Right lung (tissue), 5 donors: Measurements from ENCODE around the gene DNAJC24. TPM values are rescaled to one million over a fixed set of nuclear protein-coding genes. Genes with fewer than 3 reads are reported as not detected.

Source experiments
- DNase-seq, 2 donors: peaks; one replicate each; pipeline ENCODE4 v3.0.0-alpha.2; 2013
- polyA plus RNA-seq, 5 donors: library from polyadenylated mRNA; unstranded; fragments of 120-200 nt; gene quantifications; one replicate each; pipeline versions ENCODE4 v1.2.1 to v1.2.3, GENCODE V29; 2013; ENCODE audit warnings: inconsistent platforms in 1 of 5, low replicate concordance in 1 of 5; ENCODE audit not compliant: insufficient read length in 5 of 5, insufficient read depth in 1 of 5

The DNAJC24 gene
- polyA plus RNA-seq, 5 donors, result 19.2 to 34.7 (median 28.3) TPM

GRCh38 chr11:31480930-31481329 lies 111.3 kb downstream of the DNAJC24 start:
- no peak for DNase-seq

Other genes starting within 250 kb of the DNAJC24 start
- gene DCDC1, start 121 bp upstream of the DNAJC24 start, polyA plus RNA-seq, result 1 to 10 TPM; 1.7 to 3.2 (median 2.6) TPM
- gene IMMP1L, start 139.8 kb downstream of the DNAJC24 start, polyA plus RNA-seq, result 10 to 100 TPM; 41.7 to 57.7 (median 48.3) TPM
- 10 to 100 TPM; 18.5 to 28.1 (median 25.5) TPM for gene ELP4, start 139.9 kb downstream of the DNAJC24 start, polyA plus RNA-seq